ENCODE results near the gene SYCP2L. TPM values are rescaled to one million over a fixed set of nuclear protein-coding genes. Genes with fewer than 3 reads are reported as not detected.

Gene SYCP2L
- polyA plus RNA-seq, 1 of the 3 experiments (the other 2 are of a cell fraction): 0.82 TPM

GRCh38 chr6:10877012-10877411 lies 9.8 kb upstream of the SYCP2L start:
- no peaks in the 10 kb centered on the region for H4K20me1 ChIP-seq (ENCODE audit: insufficient read depth)
- no peaks in the 10 kb centered on the region for H3K27me3 ChIP-seq (ENCODE audit: insufficient read depth)
- TF ChIP-seq CHD2 (IDR thresholded peaks at IDR 0.05; ENCODE audit: low read length, partially characterized antibody): no peak
- no peak for TF ChIP-seq EP300 (IDR thresholded peaks at IDR 0.05; ENCODE audit: borderline replicate concordance in 1 of 2, low read depth in 1 of 2, low read length in 1 of 2)
- TF ChIP-seq SIN3A (IDR thresholded peaks at IDR 0.05; ENCODE audit: borderline replicate concordance, low read depth, low read length): no peak
- no peak for TF ChIP-seq CTCF (IDR thresholded peaks at IDR 0.05)
- no peak for TF ChIP-seq USF1 (IDR thresholded peaks at IDR 0.05; ENCODE audit: borderline replicate concordance, low read depth)
- no peak for TF ChIP-seq TCF12 (IDR thresholded peaks at IDR 0.05)
- TF ChIP-seq PBX3 (IDR thresholded peaks at IDR 0.05): no peak
- no peak for TF ChIP-seq RAD21 (IDR thresholded peaks at IDR 0.05; ENCODE audit: low read length)
- TF ChIP-seq SMC3 (IDR thresholded peaks at IDR 0.05; ENCODE audit: low read depth, low read length): no peak
- TF ChIP-seq EZH2phosphoT487 (IDR thresholded peaks at IDR 0.05; ENCODE audit: borderline replicate concordance, low read depth): no peak
- no peak for TF ChIP-seq POLR2AphosphoS5 (IDR thresholded peaks at IDR 0.05; ENCODE audit: low read depth, low read length)
- TF ChIP-seq MAX (IDR thresholded peaks at IDR 0.05; ENCODE audit: low read depth): no peak
- TF ChIP-seq MEF2A (IDR thresholded peaks at IDR 0.05; ENCODE audit: borderline replicate concordance, low read depth): no peak
- TF ChIP-seq TEAD4 (IDR thresholded peaks at IDR 0.05; ENCODE audit: borderline replicate concordance, insufficient read depth): no peak
- no peak for TF ChIP-seq RFX5 (IDR thresholded peaks at IDR 0.05; ENCODE audit: low read length)
- TF ChIP-seq TAF1 (IDR thresholded peaks at IDR 0.05; ENCODE audit: borderline replicate concordance, low read depth, low read length): no peak
- no peak for TF ChIP-seq FOXM1 (IDR thresholded peaks at IDR 0.05; ENCODE audit: low read depth)
- no peak for TF ChIP-seq FOSL2 (IDR thresholded peaks at IDR 0.05; ENCODE audit: borderline replicate concordance, low read depth)
- TF ChIP-seq GATA2 (CRISPR knock-in tag; IDR thresholded peaks at IDR 0.05): no peak
- H3K79me2 ChIP-seq (ENCODE audit: insufficient read depth): no peaks in the 10 kb centered on the region
- WGBS (ENCODE audit: low lambda C conversion rate): 67% methylated on average over 4 of the region's 14 CpGs
- ChIA-PET POLR2A (interaction anchor here (1.3 kb wide), 1 partner anchor 10 kb away, joined by 3 read pairs; the partner anchor contains the start of gene SYCP2L), CTCF (no interaction called here)
- H3K4me3 ChIP-seq (ENCODE audit: low read depth in 2 of 2, low read length in 1 of 2): no peak overlapping the region
- no peak overlapping the region for H3K9ac ChIP-seq
- no peaks in the 10 kb centered on the region for H3K36me3 ChIP-seq (replicated peaks in 1 of 2; ENCODE audit: control insufficient read depth in 1 of 2, insufficient read depth in 2 of 2, low read length in 1 of 2)
- H2AFZ ChIP-seq (ENCODE audit: low read depth): no peak overlapping the region
- no peaks in the 10 kb centered on the region for H3K9me3 ChIP-seq
- no peaks in the 10 kb centered on the region for H3K9me2 ChIP-seq
- no peak overlapping the region for H3K4me2 ChIP-seq
- H3K27ac ChIP-seq (ENCODE audit: low read depth in 2 of 2, low read length in 1 of 2): no peak overlapping the region
- H3K4me1 ChIP-seq (ENCODE audit: control insufficient read depth in 1 of 2, insufficient read depth in 2 of 2, low read depth in 1 of 2, low read length in 1 of 2): no peaks in the 10 kb centered on the region
- no peaks in the 10 kb centered on the region for H3F3A ChIP-seq (replicated peaks; ENCODE audit: insufficient read depth)
- no peak for DNase-seq

All from SK-N-SH (cell line).